GM18873 (cell line): ENCODE measurements around the gene NME7.
A peak's percentile ranks its signal among the peaks of the same experiment; 100 is the strongest.

ENCODE experiments used
- ATAC-seq: cut with Tn5 transposase; IDR thresholded peaks from one replicate; pipeline ENCODE4 v1.9.1; 2021; ENCODE audit warnings: mild to moderate bottlenecking, moderate library complexity, moderate number of reproducible peaks; ENCODE audit not compliant: unreplicated experiment, low FRiP score

The NME7 gene

GRCh38 chr1:169111472-169111871 is 256.1 kb downstream of the NME7 start:
- no peak for ATAC-seq

- no peak for ATAC-seq
These were observed 256.7 kb downstream of the NME7 start for GRCh38 chr1:169110689-169111447.

- ATAC-seq, result no peak
These were observed 257.4 kb downstream of the NME7 start for GRCh38 chr1:169110236-169110635.

- no peak for ATAC-seq
These were observed 257.9 kb downstream of the NME7 start for GRCh38 chr1:169109561-169110134.

- no peak for ATAC-seq
These were observed 258.6 kb downstream of the NME7 start for GRCh38 chr1:169108863-169109560.

GRCh38 chr1:169108223-169108622 is 259.4 kb downstream of the NME7 start:
- ATAC-seq, result no peak

- ATAC-seq, result no peak
These were observed 259.9 kb downstream of the NME7 start for GRCh38 chr1:169107603-169108208.

GRCh38 chr1:169106921-169107602 is 260.5 kb downstream of the NME7 start:
- ATAC-seq, result peak; percentile 1

- ATAC-seq, result peak; percentile 83
These were observed 261.3 kb downstream of the NME7 start, which contains the start of gene ATP1B1 for GRCh38 chr1:169106095-169106920. Gene ATP1B1, plus strand, starts transcription at chr1:169106690. Its CDS starts 140 bp downstream, at chr1:169106830.

GRCh38 chr1:169105434-169106094 is 262.0 kb downstream of the NME7 start:
- peak; percentile 23 for ATAC-seq

- ATAC-seq, result no peak
These were observed 262.5 kb downstream of the NME7 start for GRCh38 chr1:169105087-169105433.

GRCh38 chr1:169103480-169103893 is 264.1 kb downstream of the NME7 start:
- no peak for ATAC-seq

- ATAC-seq, result no peak
These were observed 264.6 kb downstream of the NME7 start for GRCh38 chr1:169103002-169103401.

- no peak for ATAC-seq
These were observed 265.0 kb downstream of the NME7 start for GRCh38 chr1:169102567-169102966.

GRCh38 chr1:169100651-169101088 is 266.9 kb downstream of the NME7 start:
- no peak for ATAC-seq

GRCh38 chr1:169100208-169100607 is 267.4 kb downstream of the NME7 start:
- ATAC-seq, result no peak

GRCh38 chr1:169099561-169099960 is 268.0 kb downstream of the NME7 start:
- no peak for ATAC-seq

- ATAC-seq, result no peak
These were observed 269.2 kb downstream of the NME7 start for GRCh38 chr1:169098380-169098779.

GRCh38 chr1:169094897-169095569 is 272.6 kb downstream of the NME7 start:
- no peak for ATAC-seq
